Type B pancreatic cell (in vitro differentiated cells): Measurements from ENCODE around the gene PHLDB3. TPM values are rescaled to one million over a fixed set of nuclear protein-coding genes. Genes with fewer than 3 reads are reported as not detected.
"Not testable (repeated sequence)": the region's sequence is repeated elsewhere in the genome, so short reads cannot be mapped to it uniquely, and the experiment has no call there.

ENCODE experiments used
- DNase-seq: peaks from one replicate; pipeline ENCODE4 v3.0.0; 2021; ENCODE audit warnings: mixed read lengths; ENCODE audit not compliant: unreplicated experiment; ENCODE audit errors: extremely low spot score
- H3K27ac Mint-ChIP-seq: 2 replicates; pipeline ENCODE4 v1.8.0; 2021; ENCODE audit warnings: mild to moderate bottlenecking, mixed read lengths
- H3K27me3 Mint-ChIP-seq: 2 replicates; pipeline ENCODE4 v1.8.0; 2021; ENCODE audit warnings: mixed read lengths
- H3K36me3 Mint-ChIP-seq: 2 replicates; pipeline ENCODE4 v1.8.0; 2021; ENCODE audit warnings: mixed read lengths
- H3K4me1 Mint-ChIP-seq: one replicate; pipeline ENCODE4 v1.8.0; 2021; ENCODE audit warnings: mixed read lengths; ENCODE audit not compliant: unreplicated experiment
- H3K4me3 Mint-ChIP-seq: 2 replicates; pipeline ENCODE4 v1.8.0; 2021; ENCODE audit warnings: mild to moderate bottlenecking, mixed read lengths
- H3K9me3 Mint-ChIP-seq: 2 replicates; pipeline ENCODE4 v1.8.0; 2021; ENCODE audit warnings: mixed read lengths
- CTCF ChIP-seq: fragments of 200-600 bp; sonication (generic); conservative IDR thresholded peaks from 2 replicates; pipeline ENCODE4 v1.5.0; 2021; ENCODE audit warnings: antibody characterized with exemption, mild to moderate bottlenecking
- total RNA-seq: library from RNA; stranded (reverse); gene quantifications from 2 replicates; pipeline ENCODE4 v1.2.1, GENCODE V29; 2021; ENCODE audit warnings: low replicate concordance

PHLDB3 gene
- total RNA-seq, 1 donor from 2014 or later: 37.9 TPM

GRCh38 chr19:43439032-43439708 is 65.4 kb downstream of the PHLDB3 start:
- no peak for TF ChIP-seq CTCF
- H3K4me1 Mint-ChIP-seq: no peaks in the 10 kb centered on the region
- H3K36me3 Mint-ChIP-seq: no peaks in the 10 kb centered on the region
- peaks cover 10% of the 10 kb centered on the region for H3K27me3 Mint-ChIP-seq
- DNase-seq: no peak
- H3K4me3 Mint-ChIP-seq: no peak overlapping the region
- no peaks in the 10 kb centered on the region for H3K9me3 Mint-ChIP-seq
- H3K27ac Mint-ChIP-seq: no peak overlapping the region

GRCh38 chr19:43438291-43439031 is 66.1 kb downstream of the PHLDB3 start:
- DNase-seq: no peak
- H3K27ac Mint-ChIP-seq: no peak overlapping the region
- H3K36me3 Mint-ChIP-seq: no peaks in the 10 kb centered on the region
- no peak for TF ChIP-seq CTCF
- no peak overlapping the region for H3K4me3 Mint-ChIP-seq
- H3K27me3 Mint-ChIP-seq: peaks cover 10% of the 10 kb centered on the region
- no peaks in the 10 kb centered on the region for H3K9me3 Mint-ChIP-seq
- H3K4me1 Mint-ChIP-seq: no peaks in the 10 kb centered on the region

GRCh38 chr19:43437712-43438111 is 66.8 kb downstream of the PHLDB3 start:
- Mint-ChIP-seq H3K4me1 (no peaks in the 10 kb centered on the region), H3K27me3 (peaks cover 10% of the 10 kb centered on the region), H3K9me3 (no peaks in the 10 kb centered on the region), H3K36me3 (no peaks in the 10 kb centered on the region), H3K4me3 (no peak overlapping the region), H3K27ac (no peak overlapping the region)
- no peak for TF ChIP-seq CTCF
- no peak for DNase-seq

- not testable (repeated sequence) for H3K27ac Mint-ChIP-seq, H3K27me3 Mint-ChIP-seq, H3K4me1 Mint-ChIP-seq, H3K36me3 Mint-ChIP-seq, H3K9me3 Mint-ChIP-seq, DNase-seq, H3K4me3 Mint-ChIP-seq
These were observed 67.3 kb downstream of the PHLDB3 start for GRCh38 chr19:43437284-43437683.

- Mint-ChIP-seq H3K27me3 (peaks cover 5% of the 10 kb centered on the region), H3K4me1 (no peaks in the 10 kb centered on the region), H3K27ac (no peak overlapping the region), H3K36me3 (no peaks in the 10 kb centered on the region), H3K9me3 (no peaks in the 10 kb centered on the region), H3K4me3 (no peak overlapping the region)
- TF ChIP-seq CTCF: no peak
- DNase-seq: no peak
These were observed 68.8 kb downstream of the PHLDB3 start for GRCh38 chr19:43435775-43436174.

GRCh38 chr19:43433689-43434088 is 70.9 kb downstream of the PHLDB3 start:
- H3K9me3 Mint-ChIP-seq: no peaks in the 10 kb centered on the region
- H3K36me3 Mint-ChIP-seq: no peaks in the 10 kb centered on the region
- no peak overlapping the region for H3K27ac Mint-ChIP-seq
- no peaks in the 10 kb centered on the region for H3K4me1 Mint-ChIP-seq
- DNase-seq: no peak
- no peaks in the 10 kb centered on the region for H3K27me3 Mint-ChIP-seq
- no peak overlapping the region for H3K4me3 Mint-ChIP-seq
- TF ChIP-seq CTCF: no peak
